SK-N-SH (cell line): ENCODE data around the gene CTXND1. TPM values are rescaled to one million over a fixed set of nuclear protein-coding genes. Genes with fewer than 3 reads are reported as not detected.

Experiments used
- CTCF ChIA-PET: fragments of 300-600, 350-600 bp; formaldehyde crosslinking; extraction: SDS; loops from one replicate; lab custom pipeline; 2021; lab: Yijun Ruan, JAX
- POLR2A ChIA-PET: fragments of 350-600 bp; sonication (Branson Sonifier 250); formaldehyde crosslinking; extraction: SDS; loops from one replicate; lab custom pipeline; 2020; ENCODE audit warnings: antibody characterized with exemption, inconsistent platforms; lab: Yijun Ruan, JAX
- DNase-seq: peaks from one replicate; pipeline ENCODE4 v3.0.0; 2012
- H2AFZ ChIP-seq: fragments of 200-600 bp; sonication (generic); 2 replicates; pipeline ENCODE4 v1.8.1; 2016; ENCODE audit warnings: antibody characterized with exemption, mild to moderate bottlenecking, low read depth
- H3F3A ChIP-seq: fragments of 200-600 bp; sonication (generic); replicated peaks from 2 replicates; pipeline ENCODE3; 2016; ENCODE audit warnings: antibody characterized with exemption, mild to moderate bottlenecking; ENCODE audit not compliant: insufficient read depth
- H3K27ac ChIP-seq, 2 experiments: fragments of 200-500 bp in 1 of 2; fragments of 200-600 bp in 1 of 2; sonication (Bioruptor generic) in 1 of 2; sonication (generic), shearing (Covaris generic) in 1 of 2; 2 replicates each; pipeline versions ENCODE4 v1.5.1 to v1.6.1; 2014 to 2016; ENCODE audit warnings: low read depth in 2 of 2, inconsistent platforms in 1 of 2, low read length in 1 of 2, mild to moderate bottlenecking in 1 of 2, mixed read lengths in 1 of 2
- H3K27me3 ChIP-seq: fragments of 200-600 bp; sonication (generic), shearing (Covaris generic); 2 replicates; pipeline ENCODE4 v1.6.1; 2016; ENCODE audit warnings: mixed run types; ENCODE audit not compliant: insufficient read depth
- H3K36me3 ChIP-seq, 2 experiments: fragments of 200-500 bp in 1 of 2; fragments of 200-600 bp in 1 of 2; sonication (Bioruptor generic) in 1 of 2; sonication (generic) in 1 of 2; replicated peaks in 1 of 2; 2 replicates each; pipeline versions ENCODE3 to v1.5.1; 2014 to 2016; ENCODE audit warnings: low read length in 1 of 2, mild to moderate bottlenecking in 1 of 2; ENCODE audit not compliant: insufficient read depth in 2 of 2, control insufficient read depth in 1 of 2
- H3K4me1 ChIP-seq, 2 experiments: fragments of 200-500 bp in 1 of 2; fragments of 200-600 bp in 1 of 2; sonication (Bioruptor generic) in 1 of 2; sonication (generic), shearing (Covaris generic) in 1 of 2; 2 replicates each; pipeline versions ENCODE4 v1.5.1 to v1.6.1; 2014 to 2016; ENCODE audit warnings: low read depth in 1 of 2, low read length in 1 of 2, mixed run types in 1 of 2; ENCODE audit not compliant: insufficient read depth in 2 of 2, control insufficient read depth in 1 of 2
- H3K4me2 ChIP-seq: fragments of 200-600 bp; sonication (generic), shearing (Covaris generic); 2 replicates; pipeline ENCODE4 v1.6.1; 2017; ENCODE audit warnings: mixed run types
- H3K4me3 ChIP-seq, 2 experiments: fragments of 200-500 bp in 1 of 2; fragments of 200-600 bp in 1 of 2; sonication (Bioruptor generic) in 1 of 2; sonication (generic), shearing (Covaris generic) in 1 of 2; 2 replicates each; pipeline versions ENCODE4 v1.5.1 to v1.8.1; 2014 to 2016; ENCODE audit warnings: low read depth in 2 of 2, inconsistent platforms in 1 of 2, low read length in 1 of 2, mild to moderate bottlenecking in 1 of 2, mixed read lengths in 1 of 2, moderate library complexity in 1 of 2
- H3K79me2 ChIP-seq: fragments of 200-600 bp; sonication (generic); 2 replicates; pipeline ENCODE4 v1.8.1; 2017; ENCODE audit warnings: mild to moderate bottlenecking; ENCODE audit not compliant: insufficient read depth
- H3K9ac ChIP-seq: fragments of 200-600 bp; sonication (generic); 2 replicates; pipeline ENCODE4 v1.6.1; 2017; ENCODE audit warnings: mixed run types
- H3K9me2 ChIP-seq: fragments of 200-600 bp; sonication (generic); 2 replicates; pipeline ENCODE4 v1.6.1; 2017; ENCODE audit warnings: mixed run types
- H3K9me3 ChIP-seq: fragments of 200-600 bp; sonication (generic); 2 replicates; pipeline ENCODE4 v1.6.1; 2017; ENCODE audit warnings: mixed run types, mild to moderate bottlenecking, moderate library complexity
- H4K20me1 ChIP-seq: fragments of 200-600 bp; sonication (generic); 2 replicates; pipeline ENCODE4 v1.6.1; 2017; ENCODE audit warnings: mild to moderate bottlenecking, mixed run types; ENCODE audit not compliant: insufficient read depth
- EP300 ChIP-seq, 2 experiments: IDR thresholded peaks; 2 replicates each; pipeline versions ENCODE4 v1.4.0 to v1.6.1; 2012; ENCODE audit warnings: borderline replicate concordance in 1 of 2, low read depth in 1 of 2, low read length in 1 of 2
- EZH2phosphoT487 ChIP-seq: fragments of 200-600 bp; sonication (generic); IDR thresholded peaks from 2 replicates; pipeline ENCODE4 v1.6.1; 2017; ENCODE audit warnings: low read depth, mixed run types, mild to moderate bottlenecking, antibody characterized with exemption, moderate library complexity, borderline replicate concordance
- FOXJ3 ChIP-seq: sonication (generic); formaldehyde crosslinking; IDR thresholded peaks from 2 replicates; pipeline ENCODE4 v1.5.1; 2020; ENCODE audit warnings: mild to moderate bottlenecking, missing genetic modification reagents
- GATA2 ChIP-seq: sonication (generic); formaldehyde crosslinking; IDR thresholded peaks from 2 replicates; pipeline ENCODE4 v1.5.0; 2020; ENCODE audit warnings: mild to moderate bottlenecking, missing genetic modification reagents
- IRF3 ChIP-seq: fragments of 150-350 bp; IDR thresholded peaks from 2 replicates; pipeline ENCODE4 v1.6.1; 2016; ENCODE audit warnings: mild to moderate bottlenecking, low read depth, low read length
- JUND ChIP-seq: IDR thresholded peaks from 2 replicates; pipeline ENCODE4 v1.4.0; 2012
- MEF2A ChIP-seq: IDR thresholded peaks from 2 replicates; pipeline ENCODE4 v1.4.0; 2012; ENCODE audit warnings: low read depth, borderline replicate concordance
- MXI1 ChIP-seq: IDR thresholded peaks from 2 replicates; pipeline ENCODE4 v1.6.1; 2012; ENCODE audit warnings: mild to moderate bottlenecking, low read depth, low read length, improper control_type of control experiment
- NRF1 ChIP-seq: IDR thresholded peaks from 2 replicates; pipeline ENCODE4 v1.6.1; 2012; ENCODE audit warnings: low read depth, mild to moderate bottlenecking, low read length
- POLR2AphosphoS5 ChIP-seq: IDR thresholded peaks from 2 replicates; pipeline ENCODE4 v1.6.1; 2012; ENCODE audit warnings: low read depth, low read length
- RAD21 ChIP-seq: IDR thresholded peaks from 2 replicates; pipeline ENCODE4 v1.6.1; 2012; ENCODE audit warnings: mild to moderate bottlenecking, low read length
- RCOR1 ChIP-seq: fragments of 150-350 bp; IDR thresholded peaks from 2 replicates; pipeline ENCODE4 v1.6.1; 2017; ENCODE audit warnings: antibody characterized with exemption, low read length
- RFX5 ChIP-seq: IDR thresholded peaks from 2 replicates; pipeline ENCODE4 v1.6.1; 2012; ENCODE audit warnings: mild to moderate bottlenecking, improper control_type of control experiment, low read length
- SIN3A ChIP-seq: IDR thresholded peaks from 2 replicates; pipeline ENCODE4 v1.6.1; 2012; ENCODE audit warnings: low read depth, mild to moderate bottlenecking, low read length, moderate library complexity, borderline replicate concordance
- TAF1 ChIP-seq: IDR thresholded peaks from 2 replicates; pipeline ENCODE4 v1.6.1; 2012; ENCODE audit warnings: low read depth, mild to moderate bottlenecking, low read length, moderate library complexity, borderline replicate concordance
- TCF12 ChIP-seq: IDR thresholded peaks from 2 replicates; pipeline ENCODE4 v1.4.0; 2012
- USF1 ChIP-seq: IDR thresholded peaks from 2 replicates; pipeline ENCODE4 v1.4.0; 2012; ENCODE audit warnings: low read depth, borderline replicate concordance
- WGBS: methylation state at CpG from one replicate; pipeline ENCODE4 v1.1.6; 2017; ENCODE audit warnings: low lambda C conversion rate; 5-methylcytosine and 5-hydroxymethylcytosine counted together
- polyA plus RNA-seq, 3 experiments: library from polyadenylated mRNA; depleted of rRNA; stranded (reverse); fragments of >200 nt; gene quantifications; 2 replicates each; pipeline ENCODE4 v1.2.3, GENCODE V29; 2012
- TF ChIP-seq, protein P1 (sequence below): IDR thresholded peaks from 2 replicates; pipeline ENCODE4; 2012
- TF ChIP-seq, protein P2 (sequence below): IDR thresholded peaks from 2 replicates; pipeline ENCODE4 v1.4.0; 2012; ENCODE audit warnings: low read depth
- TF ChIP-seq, protein P3 (sequence below): IDR thresholded peaks from 2 replicates; pipeline ENCODE4 v1.4.0; 2012; ENCODE audit warnings: low read depth, borderline replicate concordance

Gene CTXND1
- polyA plus RNA-seq, 1 of the 3 experiments (the other 2 are of a cell fraction) = not detected

DNA sequence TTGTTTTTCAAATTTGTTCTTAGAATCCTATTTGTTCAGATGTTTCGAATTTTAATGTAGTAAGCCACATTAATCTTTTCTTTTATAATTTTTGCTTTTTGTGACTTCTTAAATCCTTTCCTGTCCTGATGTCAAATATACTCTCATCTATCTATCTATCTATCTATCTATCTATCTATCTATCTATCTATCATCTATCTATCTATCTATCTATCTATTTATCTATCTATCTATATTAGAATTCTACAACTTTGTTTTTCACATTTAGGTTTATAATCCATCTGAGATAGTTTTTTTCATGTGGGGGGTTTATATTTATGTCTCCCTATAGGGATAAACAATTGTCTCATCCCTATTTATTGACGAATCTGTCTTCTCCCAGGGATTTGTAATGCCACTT, 32.1 kb downstream of the CTXND1 start:
- 27% methylated on average over 2 of the region's 2 CpGs for WGBS
- Histone ChIP-seq H3K27ac (no peak overlapping the region), H3K4me1 (no peaks in the 10 kb centered on the region)

GRCh38 chr15:80217327-80217900, 34.6 kb downstream of the CTXND1 start:
- no peaks in the 10 kb centered on the region for H3K27me3 ChIP-seq
- H3K79me2 ChIP-seq = no peaks in the 10 kb centered on the region
- H3K9me3 ChIP-seq = no peaks in the 10 kb centered on the region
- no peaks in the 10 kb centered on the region for H3K4me1 ChIP-seq
- H3K36me3 ChIP-seq = no peaks in the 10 kb centered on the region
- no peaks in the 10 kb centered on the region for H4K20me1 ChIP-seq
- WGBS = 54% methylated on average over 4 of the region's 4 CpGs
- H3F3A ChIP-seq = no peaks in the 10 kb centered on the region
- no peak overlapping the region for H3K27ac ChIP-seq
- H3K4me2 ChIP-seq = no peak overlapping the region
- no peak overlapping the region for H2AFZ ChIP-seq
- no peaks in the 10 kb centered on the region for H3K9me2 ChIP-seq
- DNase-seq = no peak
- CTCF ChIA-PET = no interaction called here
- no peak overlapping the region for H3K4me3 ChIP-seq
- POLR2A ChIA-PET = no interaction called here
- no peak overlapping the region for H3K9ac ChIP-seq
- TF ChIP-seq NRF1 (no peak), GATA2 (no peak), EZH2phosphoT487 (no peak), RFX5 (no peak), IRF3 (no peak), POLR2AphosphoS5 (no peak), TAF1 (no peak), RCOR1 (no peak), RAD21 (no peak)

More for the DNA sequence above, 32.1 kb downstream of the CTXND1 start:
- Histone ChIP-seq H3K4me2 (no peak overlapping the region), H3K9me3 (no peaks in the 10 kb centered on the region), H3K9ac (no peak overlapping the region), H3K4me3 (no peak overlapping the region), H3K79me2 (no peaks in the 10 kb centered on the region), H2AFZ (no peak overlapping the region), H3K27me3 (no peaks in the 10 kb centered on the region), H4K20me1 (no peaks in the 10 kb centered on the region), H3F3A (no peaks in the 10 kb centered on the region), H3K36me3 (no peaks in the 10 kb centered on the region), H3K9me2 (no peaks in the 10 kb centered on the region)
- DNase-seq = no peak
- ChIA-PET POLR2A (no interaction called here), CTCF (no interaction called here)
- TF ChIP-seq SIN3A = no peak
- no peak for TF ChIP-seq MXI1
- no peak for TF ChIP-seq TAF1
- no peak for TF ChIP-seq NRF1
- no peak for TF ChIP-seq FOXJ3 (CRISPR knock-in tag)
- TF ChIP-seq EP300 (IDR thresholded peaks at IDR 0.05; ENCODE audit: borderline replicate concordance in 1 of 2, low read depth in 1 of 2, low read length in 1 of 2) = no peak
- TF ChIP-seq, protein P1, sequence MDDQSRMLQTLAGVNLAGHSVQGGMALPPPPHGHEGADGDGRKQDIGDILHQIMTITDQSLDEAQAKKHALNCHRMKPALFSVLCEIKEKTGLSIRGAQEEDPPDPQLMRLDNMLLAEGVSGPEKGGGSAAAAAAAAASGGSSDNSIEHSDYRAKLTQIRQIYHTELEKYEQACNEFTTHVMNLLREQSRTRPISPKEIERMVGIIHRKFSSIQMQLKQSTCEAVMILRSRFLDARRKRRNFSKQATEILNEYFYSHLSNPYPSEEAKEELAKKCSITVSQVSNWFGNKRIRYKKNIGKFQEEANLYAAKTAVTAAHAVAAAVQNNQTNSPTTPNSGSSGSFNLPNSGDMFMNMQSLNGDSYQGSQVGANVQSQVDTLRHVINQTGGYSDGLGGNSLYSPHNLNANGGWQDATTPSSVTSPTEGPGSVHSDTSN = no peak
- TF ChIP-seq JUND = no peak
- no peak for TF ChIP-seq RAD21
- no peak for TF ChIP-seq GATA2
- TF ChIP-seq, protein P2, sequence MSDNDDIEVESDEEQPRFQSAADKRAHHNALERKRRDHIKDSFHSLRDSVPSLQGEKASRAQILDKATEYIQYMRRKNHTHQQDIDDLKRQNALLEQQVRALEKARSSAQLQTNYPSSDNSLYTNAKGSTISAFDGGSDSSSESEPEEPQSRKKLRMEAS = no peak
- no peak for TF ChIP-seq EZH2phosphoT487
- TF ChIP-seq MEF2A = no peak
- TF ChIP-seq USF1 = no peak
- no peak for TF ChIP-seq RCOR1
- TF ChIP-seq TCF12 = no peak
- TF ChIP-seq, protein P3, sequence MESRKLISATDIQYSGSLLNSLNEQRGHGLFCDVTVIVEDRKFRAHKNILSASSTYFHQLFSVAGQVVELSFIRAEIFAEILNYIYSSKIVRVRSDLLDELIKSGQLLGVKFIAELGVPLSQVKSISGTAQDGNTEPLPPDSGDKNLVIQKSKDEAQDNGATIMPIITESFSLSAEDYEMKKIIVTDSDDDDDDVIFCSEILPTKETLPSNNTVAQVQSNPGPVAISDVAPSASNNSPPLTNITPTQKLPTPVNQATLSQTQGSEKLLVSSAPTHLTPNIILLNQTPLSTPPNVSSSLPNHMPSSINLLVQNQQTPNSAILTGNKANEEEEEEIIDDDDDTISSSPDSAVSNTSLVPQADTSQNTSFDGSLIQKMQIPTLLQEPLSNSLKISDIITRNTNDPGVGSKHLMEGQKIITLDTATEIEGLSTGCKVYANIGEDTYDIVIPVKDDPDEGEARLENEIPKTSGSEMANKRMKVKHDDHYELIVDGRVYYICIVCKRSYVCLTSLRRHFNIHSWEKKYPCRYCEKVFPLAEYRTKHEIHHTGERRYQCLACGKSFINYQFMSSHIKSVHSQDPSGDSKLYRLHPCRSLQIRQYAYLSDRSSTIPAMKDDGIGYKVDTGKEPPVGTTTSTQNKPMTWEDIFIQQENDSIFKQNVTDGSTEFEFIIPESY = no peak
